Fibroblast of the aortic adventitia (primary cell): ENCODE measurements around the gene HIBADH. TPM values are rescaled to one million over a fixed set of nuclear protein-coding genes. Genes with fewer than 3 reads are reported as not detected.

Source experiments
- DNase-seq: peaks from one replicate; pipeline ENCODE4 v3.0.0-alpha.2; 2010; ENCODE audit warnings: low read depth
- H3K4me3 ChIP-seq: 2 replicates; pipeline ENCODE4 v1.5.1; 2011; ENCODE audit warnings: low read depth, mild to moderate bottlenecking, control low read depth, low read length, moderate library complexity
- total RNA-seq: library from RNA; depleted of rRNA; stranded (reverse); fragments of >200 nt; gene quantifications from 2 replicates; pipeline ENCODE4 v1.2.3, GENCODE V29; 2012; ENCODE audit warnings: low replicate concordance
- TF ChIP-seq, protein P1 (sequence below): IDR thresholded peaks from 2 replicates; pipeline ENCODE4 v1.5.1; 2011; ENCODE audit warnings: mild to moderate bottlenecking, low read length, control low read depth, inconsistent platforms; ENCODE audit not compliant: insufficient read depth

The HIBADH gene
- total RNA-seq, 1 donor: 58.1 TPM

GRCh38 chr7:27631391-27631790 lies 31.3 kb downstream of the HIBADH start:
- DNase-seq: no peak
- no peak overlapping the region for H3K4me3 ChIP-seq
- TF ChIP-seq, protein P1, sequence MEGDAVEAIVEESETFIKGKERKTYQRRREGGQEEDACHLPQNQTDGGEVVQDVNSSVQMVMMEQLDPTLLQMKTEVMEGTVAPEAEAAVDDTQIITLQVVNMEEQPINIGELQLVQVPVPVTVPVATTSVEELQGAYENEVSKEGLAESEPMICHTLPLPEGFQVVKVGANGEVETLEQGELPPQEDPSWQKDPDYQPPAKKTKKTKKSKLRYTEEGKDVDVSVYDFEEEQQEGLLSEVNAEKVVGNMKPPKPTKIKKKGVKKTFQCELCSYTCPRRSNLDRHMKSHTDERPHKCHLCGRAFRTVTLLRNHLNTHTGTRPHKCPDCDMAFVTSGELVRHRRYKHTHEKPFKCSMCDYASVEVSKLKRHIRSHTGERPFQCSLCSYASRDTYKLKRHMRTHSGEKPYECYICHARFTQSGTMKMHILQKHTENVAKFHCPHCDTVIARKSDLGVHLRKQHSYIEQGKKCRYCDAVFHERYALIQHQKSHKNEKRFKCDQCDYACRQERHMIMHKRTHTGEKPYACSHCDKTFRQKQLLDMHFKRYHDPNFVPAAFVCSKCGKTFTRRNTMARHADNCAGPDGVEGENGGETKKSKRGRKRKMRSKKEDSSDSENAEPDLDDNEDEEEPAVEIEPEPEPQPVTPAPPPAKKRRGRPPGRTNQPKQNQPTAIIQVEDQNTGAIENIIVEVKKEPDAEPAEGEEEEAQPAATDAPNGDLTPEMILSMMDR: no peak

DNA sequence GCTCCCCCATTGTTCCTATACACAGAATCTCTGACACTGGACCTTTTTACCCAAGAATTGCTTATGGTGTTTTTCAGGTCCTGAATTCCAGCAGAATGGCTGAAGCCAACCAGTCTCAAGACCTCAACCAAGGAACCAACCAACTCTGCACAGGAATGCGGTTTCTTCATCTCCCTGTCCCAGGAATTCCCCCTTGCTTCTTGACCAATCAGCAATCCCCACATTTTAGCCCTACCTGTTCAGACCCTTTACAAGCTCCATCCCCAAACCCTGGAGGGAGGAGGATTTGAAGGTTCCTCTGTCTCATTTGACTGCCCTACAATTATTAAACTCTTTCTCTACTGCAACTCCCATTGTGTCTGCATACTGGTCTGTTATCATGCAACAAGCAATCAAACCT lies 35.5 kb downstream of the HIBADH start:
- no peak overlapping the region for H3K4me3 ChIP-seq
- DNase-seq: no peak
- TF ChIP-seq, protein P1: no peak

GRCh38 chr7:27619492-27619891 lies 43.2 kb downstream of the HIBADH start:
- TF ChIP-seq, protein P1: no peak
- no peak overlapping the region for H3K4me3 ChIP-seq
- no peak for DNase-seq

DNA sequence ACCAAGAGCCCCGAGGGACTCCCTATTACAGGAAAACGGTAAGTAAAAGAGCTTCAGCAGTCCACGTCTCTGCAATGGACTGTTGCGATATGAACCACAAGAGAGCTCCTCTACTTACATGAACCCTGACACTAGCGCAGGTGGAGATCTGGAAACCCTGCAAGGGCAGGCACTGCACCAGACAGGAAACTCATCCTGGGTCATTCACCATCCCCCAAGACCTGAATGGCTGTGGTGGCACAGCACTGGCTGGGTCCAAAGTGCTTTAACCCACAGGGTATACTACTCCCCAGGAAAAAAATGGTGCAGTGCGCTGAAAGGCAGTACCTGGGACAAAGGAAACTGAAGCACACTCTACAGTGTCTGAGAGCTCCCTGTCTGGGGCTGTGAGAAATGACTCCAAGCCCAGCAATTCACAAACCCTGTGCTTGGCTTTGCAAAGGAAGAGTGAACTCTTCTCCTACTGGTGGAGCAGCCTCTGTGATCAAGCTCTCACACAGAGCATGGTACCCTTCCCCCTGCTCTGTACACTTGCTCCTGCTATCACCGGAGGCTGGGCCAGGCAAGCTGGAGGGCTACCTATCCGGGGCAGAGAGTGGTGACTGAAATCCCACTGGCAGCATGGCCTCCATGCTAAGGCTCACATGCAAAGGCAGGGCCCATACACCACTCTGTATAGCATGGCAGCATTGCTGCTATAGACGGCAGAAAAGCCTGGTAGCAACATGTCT lies 44.9 kb downstream of the HIBADH start:
- H3K4me3 ChIP-seq: no peak overlapping the region
- DNase-seq: no peak
- TF ChIP-seq, protein P1: no peak

DNA sequence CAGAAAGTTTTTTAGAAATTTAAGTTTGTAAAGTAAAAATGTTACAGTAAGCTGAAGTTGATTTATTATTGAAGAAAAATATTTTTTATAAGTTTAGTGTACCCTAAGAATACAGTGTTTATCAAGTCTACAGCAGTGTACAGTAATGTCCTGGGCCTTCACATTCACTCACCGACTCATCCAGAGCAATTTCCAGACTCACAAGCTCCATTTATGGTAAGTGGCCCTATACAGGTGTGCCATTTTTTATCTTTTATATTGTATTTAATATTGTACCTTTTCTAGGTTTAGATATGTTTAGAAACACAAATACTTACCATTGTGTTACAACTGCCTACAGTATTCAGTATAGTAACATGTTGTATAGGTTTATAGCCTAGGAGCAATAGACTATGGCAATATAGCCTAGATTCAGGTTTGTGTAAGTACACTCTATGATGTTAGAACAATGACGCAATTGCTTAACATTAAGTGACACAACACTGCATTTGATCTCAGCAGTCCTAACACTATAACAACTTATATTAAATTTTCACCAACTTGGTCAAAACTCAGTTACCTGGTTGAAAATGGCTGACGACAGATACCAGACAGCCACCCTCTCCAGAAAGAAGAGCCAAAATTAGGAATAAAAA lies 45.7 kb downstream of the HIBADH start:
- no peak for DNase-seq
- TF ChIP-seq, protein P1: no peak

GRCh38 chr7:27616186-27616491 lies 46.5 kb downstream of the HIBADH start:
- H3K4me3 ChIP-seq: no peak overlapping the region

More for the DNA sequence above, 45.7 kb downstream of the HIBADH start:
- no peak overlapping the region for H3K4me3 ChIP-seq

More at GRCh38 chr7:27616186-27616491, 46.5 kb downstream of the HIBADH start:
- TF ChIP-seq, protein P1: no peak
- DNase-seq: no peak
